HTERT RPE-1 (cell line): Measurements from ENCODE around the gene TLX2.
"Not testable (repeated sequence)": the region's sequence is repeated elsewhere in the genome, so short reads cannot be mapped to it uniquely, and the experiment has no call there.

Experiments
- in situ Hi-C: fragments of 300-500 bp; cut with MboI; formaldehyde crosslinking; loops from 4 replicates; pipeline ENCODE4 v1.14.3; 2020; ENCODE audit warnings: low sequenced_read_pairs

TLX2 gene

GRCh38 chr2:74553892-74554819 is 39.9 kb downstream of the TLX2 start, which contains the start of the genes DOK1 and LOXL3:
Gene DOK1 (plus strand): TSS chr2:74554720. CDS start chr2:74554755, 35 bp downstream.
Gene LOXL3 (minus strand): TSS chr2:74553942. CDS start chr2:74552634, 1,308 bp downstream.
- in situ Hi-C loops = no loop called here

- in situ Hi-C loops = no loop called here
Observed at GRCh38 chr2:74554820-74555531, 40.7 kb downstream of the TLX2 start.

- in situ Hi-C loops = no loop called here
Observed at GRCh38 chr2:74555610-74556103, 41.4 kb downstream of the TLX2 start.

- in situ Hi-C loops = no loop called here
Observed at GRCh38 chr2:74556159-74556558, 41.9 kb downstream of the TLX2 start.

- in situ Hi-C loops = no loop called here
Observed at GRCh38 chr2:74556831-74557370, 42.7 kb downstream of the TLX2 start.

GRCh38 chr2:74558284-74559230 is 44.3 kb downstream of the TLX2 start:
- in situ Hi-C loops = no loop called here

GRCh38 chr2:74559912-74560311 is 45.7 kb downstream of the TLX2 start:
- in situ Hi-C loops = no loop called here

GRCh38 chr2:74560591-74560990 is 46.3 kb downstream of the TLX2 start:
- in situ Hi-C loops = no loop called here

- in situ Hi-C loops = not testable (repeated sequence)
Observed at GRCh38 chr2:74561022-74561421, 46.8 kb downstream of the TLX2 start.

GRCh38 chr2:74562126-74562775 is 48.0 kb downstream of the TLX2 start:
- in situ Hi-C loops = no loop called here

GRCh38 chr2:74564222-74564621 is 50.0 kb downstream of the TLX2 start:
- in situ Hi-C loops = no loop called here

- in situ Hi-C loops = no loop called here
Observed at GRCh38 chr2:74566076-74566753, 52.0 kb downstream of the TLX2 start.

- in situ Hi-C loops = no loop called here
Observed at GRCh38 chr2:74566754-74567085, 52.5 kb downstream of the TLX2 start.
